Fibroblast of peridontal ligament (primary cell): ENCODE measurements around the gene NDUFA13.
A peak's percentile ranks its signal among the peaks of the same experiment; 100 is the strongest.

Experiments used
- DNase-seq: peaks from one replicate; pipeline ENCODE4 v3.0.0-alpha.2; 2010; ENCODE audit errors: extremely low read depth

The NDUFA13 gene

DNA sequence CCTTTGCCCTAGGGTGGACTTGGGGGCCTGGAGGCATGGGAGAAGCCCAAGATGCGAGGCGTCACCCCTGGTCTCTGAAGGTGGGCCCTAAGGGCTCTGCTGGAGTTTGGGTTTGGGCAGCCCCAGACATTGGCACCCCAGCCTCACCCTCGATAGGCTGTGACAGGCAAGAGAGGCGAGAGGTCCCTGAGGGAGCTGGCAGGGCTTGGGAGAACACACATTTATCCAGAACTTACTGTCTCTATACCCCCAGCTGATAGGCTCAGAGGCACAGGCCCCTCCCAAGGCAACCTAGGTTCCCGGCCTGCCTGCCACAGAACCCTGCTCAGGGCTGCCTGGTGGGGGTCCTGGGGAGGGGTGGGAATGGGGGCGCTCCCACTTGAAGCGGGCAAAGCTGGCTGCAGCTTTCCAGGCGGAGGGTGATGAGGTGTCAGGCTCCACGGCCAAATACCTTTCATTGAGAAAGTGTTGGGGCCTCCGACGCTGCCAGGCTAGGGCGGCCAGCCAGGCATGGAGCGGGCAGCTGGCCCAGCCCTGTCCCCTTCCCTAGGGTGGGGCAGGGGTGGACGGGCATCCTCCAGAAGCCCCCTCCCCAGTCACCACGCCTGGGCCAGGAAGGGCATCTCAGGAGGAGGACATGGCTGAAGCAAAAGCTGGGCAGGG is 31.8 kb downstream of the NDUFA13 start:
- no peak for DNase-seq

DNA sequence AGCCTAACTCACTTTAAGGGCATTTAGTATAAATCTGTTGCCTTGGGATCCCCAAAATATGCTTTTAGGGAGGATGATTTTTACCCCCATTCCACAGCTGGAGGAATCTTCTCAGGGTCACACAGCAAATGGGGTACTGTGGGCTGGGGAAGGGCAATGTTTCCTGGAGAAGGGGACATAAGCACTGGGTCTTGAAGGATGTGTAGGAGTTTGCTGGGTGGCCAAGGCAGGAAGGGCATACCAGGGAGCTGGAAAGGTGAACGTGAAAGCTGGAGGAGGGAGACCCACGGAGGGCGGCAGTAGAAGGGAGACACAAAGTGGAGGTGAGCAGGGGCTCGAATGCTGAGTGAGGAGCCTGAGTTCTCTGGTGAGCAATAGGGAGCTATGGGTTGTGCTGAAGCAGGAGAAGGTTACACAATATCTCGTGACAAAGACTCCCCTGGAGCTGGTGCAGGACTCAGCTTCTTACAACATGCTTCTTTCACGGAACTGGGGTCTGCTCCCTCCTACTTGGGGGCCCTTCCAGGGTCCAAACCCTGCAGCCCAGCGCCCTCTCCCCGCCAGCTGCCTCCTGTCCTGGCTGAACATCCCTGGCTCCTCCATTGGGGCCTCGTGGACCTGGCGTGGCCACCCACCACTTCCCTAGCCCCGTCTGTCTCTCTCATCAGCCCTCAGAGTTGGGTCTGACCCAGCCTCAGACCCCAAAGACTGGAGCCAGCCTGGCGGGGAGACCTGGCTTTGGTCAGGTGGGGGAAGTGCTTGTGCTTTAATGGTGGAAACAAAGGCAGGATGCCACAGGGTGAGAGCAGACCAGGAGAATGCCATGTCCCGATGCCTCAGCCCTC is 33.1 kb downstream of the NDUFA13 start:
- DNase-seq = no peak

DNA sequence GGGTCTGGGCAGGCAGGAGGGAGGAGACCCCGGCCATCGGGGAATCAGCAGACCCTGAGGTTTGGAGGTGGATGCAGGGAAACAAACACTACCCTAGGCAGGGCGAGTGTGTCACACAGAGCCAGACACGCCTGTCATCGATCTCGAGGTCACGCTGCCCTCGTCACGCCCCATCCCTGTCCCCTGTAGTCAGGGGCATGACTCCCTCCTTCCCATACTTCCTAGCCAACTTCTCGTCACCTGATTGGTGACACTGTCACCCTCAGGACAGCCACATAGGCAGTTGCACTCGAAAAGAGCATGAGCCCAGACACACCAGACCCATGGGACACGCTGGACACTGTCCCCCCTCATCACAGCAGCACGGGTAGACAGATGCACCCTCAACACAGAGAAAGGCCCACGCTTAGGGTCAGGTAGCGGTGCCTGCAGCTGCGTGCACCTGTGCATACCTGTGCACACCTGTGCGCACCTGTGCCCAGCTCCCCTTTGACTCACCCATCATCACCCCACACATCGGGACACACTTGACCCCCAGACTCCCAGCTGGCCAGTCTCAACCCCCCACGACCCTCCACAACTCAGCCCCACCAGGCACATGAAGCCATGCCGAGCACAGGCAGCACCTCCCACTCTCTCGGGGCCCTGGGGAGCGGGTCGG is 33.9 kb downstream of the NDUFA13 start:
- no peak for DNase-seq

DNA sequence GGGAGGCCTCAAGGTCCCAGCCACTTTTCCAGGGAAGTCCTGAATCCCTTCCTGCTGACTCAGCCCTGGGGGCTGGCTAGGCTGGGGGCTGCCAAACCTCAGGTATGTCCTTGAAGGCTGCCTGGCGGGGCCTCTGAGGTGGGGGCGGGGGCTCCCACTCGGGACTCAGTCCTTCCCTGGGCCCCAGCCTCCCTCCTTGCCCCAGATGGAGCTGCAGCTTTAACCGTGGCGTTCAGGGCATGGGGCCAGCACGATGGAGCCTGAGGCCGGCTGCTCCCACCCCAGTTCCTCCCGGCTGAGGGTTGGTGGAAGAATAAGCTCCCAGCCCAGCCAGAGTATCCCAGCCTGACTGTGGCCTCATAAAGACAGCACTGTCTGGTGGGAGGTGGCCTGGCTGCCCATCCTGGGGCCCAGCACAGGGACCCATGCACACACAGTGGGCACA is 34.5 kb downstream of the NDUFA13 start:
- peak; percentile 20 for DNase-seq

DNA sequence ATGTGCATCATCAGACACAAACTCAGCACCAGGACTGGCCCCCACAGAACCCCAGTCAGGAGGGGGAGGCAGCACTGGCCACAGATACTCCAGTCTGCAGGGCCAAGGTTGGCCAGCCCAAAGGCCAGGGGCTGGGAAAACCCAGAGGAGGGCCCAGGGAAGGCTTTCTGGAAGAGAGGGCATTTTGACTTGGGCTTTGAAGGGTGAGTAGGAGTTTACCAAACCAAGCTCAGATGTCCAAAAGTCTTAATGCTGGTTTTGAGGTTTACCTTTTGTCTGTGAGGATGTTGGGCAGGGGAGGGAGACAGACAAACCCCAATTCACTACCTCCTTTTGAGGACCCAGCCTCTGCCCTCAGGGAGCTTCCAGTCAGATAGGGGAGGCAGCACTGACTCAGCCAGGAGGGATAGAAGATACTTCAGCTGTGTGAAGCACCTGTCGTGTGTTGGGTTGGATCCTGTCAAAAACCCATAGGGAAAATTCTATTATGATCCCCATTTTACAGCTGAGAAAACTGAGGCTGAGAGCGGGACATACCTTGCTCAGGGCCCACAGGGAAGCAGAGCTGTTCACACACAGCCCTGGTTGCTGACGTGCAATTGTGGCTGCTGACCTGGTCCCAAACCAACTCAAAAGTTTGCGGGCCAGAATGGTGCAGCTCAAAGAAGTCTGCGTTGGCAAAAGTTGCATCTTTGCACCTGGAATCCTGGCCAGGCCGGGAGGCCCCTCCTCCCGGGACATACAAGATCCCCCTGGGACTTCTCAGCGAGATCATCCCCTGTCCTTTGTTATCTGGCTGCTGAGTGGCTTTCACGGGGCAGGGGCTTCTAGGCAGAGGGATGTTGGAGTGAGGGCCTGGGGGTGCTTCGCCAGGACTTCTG is 35.2 kb downstream of the NDUFA13 start:
- no peak for DNase-seq

DNA sequence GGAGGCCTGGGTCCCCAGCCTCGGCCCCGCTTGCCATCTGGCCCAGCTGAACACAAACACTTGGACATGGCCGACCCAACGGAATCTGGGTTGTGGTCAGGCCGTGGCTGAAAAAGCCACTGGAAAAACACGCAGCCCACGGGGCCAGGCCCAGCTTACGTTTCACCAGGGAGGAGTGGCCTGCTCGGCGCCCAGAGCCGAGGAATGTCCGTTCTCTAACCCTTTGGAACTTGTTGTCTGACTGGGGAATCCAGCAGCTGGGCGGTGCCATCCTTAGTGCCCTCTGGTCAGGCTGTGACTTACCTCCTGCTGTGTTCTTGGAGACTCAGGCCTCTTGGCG is 35.8 kb downstream of the NDUFA13 start:
- peak; percentile 54 for DNase-seq

DNA sequence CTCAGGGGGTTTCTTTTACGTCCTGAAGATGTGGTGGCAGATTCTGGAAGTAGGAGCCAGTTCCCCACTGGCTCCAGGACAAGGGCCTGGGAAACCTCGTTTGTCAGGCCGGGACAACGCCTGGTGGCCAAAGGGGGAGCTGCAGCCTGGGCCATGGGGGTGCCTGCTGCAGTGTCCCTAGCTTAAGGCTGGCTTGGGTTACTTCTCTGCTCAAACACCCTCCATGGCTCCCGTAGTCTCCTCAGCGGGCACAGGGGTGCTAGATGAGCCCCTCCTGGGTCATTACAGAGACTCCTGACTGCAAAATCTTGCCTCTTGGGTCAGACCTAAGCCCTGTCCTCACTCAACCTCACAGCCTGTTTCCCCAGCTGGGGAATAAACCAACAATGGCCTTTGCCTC is 36.8 kb downstream of the NDUFA13 start:
- no peak for DNase-seq

DNA sequence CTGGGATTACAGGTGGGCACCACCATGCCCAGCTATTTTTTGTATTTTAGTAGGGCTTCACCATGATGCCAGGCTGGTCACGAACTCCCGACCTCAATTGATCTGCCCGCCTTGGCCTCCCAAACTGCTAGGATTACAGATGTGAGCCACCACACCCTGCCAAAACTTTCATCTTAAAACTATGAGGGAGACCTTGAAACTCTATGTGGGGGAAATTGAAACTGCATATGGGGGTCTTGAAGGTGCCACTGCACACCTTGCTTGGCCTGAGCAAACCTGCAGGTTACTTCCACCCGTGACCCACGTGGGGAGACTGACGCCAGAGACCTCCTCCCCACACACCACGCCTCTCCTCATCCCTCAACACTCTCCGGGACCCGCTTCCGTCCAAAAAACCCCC is 37.6 kb downstream of the NDUFA13 start:
- DNase-seq = no peak

DNA sequence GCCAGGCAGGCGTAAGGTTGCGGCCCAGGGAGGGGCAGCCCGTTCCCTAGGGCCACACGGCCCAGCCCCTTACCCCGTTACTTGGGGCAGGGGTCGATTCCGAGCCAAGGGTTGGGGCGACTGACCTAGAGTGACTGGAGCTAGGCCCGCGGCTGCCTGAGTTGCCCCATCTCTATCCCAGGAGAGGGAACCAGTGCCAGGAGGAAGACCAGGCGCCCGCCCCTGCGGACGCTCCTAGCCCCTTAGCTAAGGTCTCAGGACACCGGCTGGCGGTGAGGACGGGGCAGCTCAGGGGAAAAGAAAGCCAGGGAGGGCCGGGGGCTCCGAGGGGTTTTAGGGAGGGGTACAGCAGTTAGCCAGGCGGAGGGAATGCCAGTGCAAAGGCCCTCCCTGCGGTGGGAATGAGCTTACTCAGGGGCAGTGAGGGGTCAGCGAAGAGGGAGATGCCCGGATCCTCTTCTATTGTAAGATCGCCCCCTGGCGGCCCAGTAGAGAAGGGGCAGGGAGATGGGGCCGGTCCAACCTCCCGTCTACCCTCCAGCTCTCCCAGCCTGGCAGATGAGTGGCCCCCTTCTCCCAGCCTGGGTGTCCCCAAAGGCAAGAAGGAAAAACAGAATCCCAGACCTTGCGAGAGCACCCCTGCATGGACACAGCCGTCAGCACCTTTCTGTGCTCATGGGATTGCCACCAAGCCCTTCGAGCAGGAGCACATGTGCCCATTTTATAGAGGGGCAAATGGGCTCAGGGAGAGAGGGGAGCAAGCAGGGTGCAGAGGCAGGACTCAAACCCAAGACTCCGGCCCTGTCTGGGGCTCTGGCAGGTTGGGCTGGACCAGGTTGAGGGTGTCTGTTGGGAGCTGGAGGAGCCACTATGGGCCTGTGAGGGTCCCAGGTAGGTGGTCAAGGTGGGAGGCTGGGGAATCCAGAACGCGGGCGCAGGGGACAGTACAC is 38.3 kb downstream of the NDUFA13 start:
- peak; percentile 19 for DNase-seq

DNA sequence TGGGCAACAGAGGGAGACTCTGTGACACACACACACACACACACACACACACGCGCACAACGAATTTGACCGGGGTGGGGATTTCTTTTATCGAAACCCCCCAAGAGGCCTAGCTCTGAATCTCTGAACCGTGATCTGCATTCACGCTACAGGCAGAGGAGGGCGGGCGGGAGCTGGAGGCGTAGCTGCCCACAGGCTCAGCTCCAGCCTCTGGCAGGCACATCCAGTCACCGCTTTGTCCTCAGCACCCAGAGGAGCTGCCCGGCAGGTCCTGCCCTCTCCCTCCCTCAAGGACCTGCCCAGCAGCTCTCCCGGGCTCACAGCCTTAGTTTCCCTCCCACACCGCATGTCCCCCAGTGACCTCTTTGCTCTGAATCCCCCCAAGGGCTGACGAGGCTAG is 42.0 kb downstream of the NDUFA13 start:
- DNase-seq = no peak

DNA sequence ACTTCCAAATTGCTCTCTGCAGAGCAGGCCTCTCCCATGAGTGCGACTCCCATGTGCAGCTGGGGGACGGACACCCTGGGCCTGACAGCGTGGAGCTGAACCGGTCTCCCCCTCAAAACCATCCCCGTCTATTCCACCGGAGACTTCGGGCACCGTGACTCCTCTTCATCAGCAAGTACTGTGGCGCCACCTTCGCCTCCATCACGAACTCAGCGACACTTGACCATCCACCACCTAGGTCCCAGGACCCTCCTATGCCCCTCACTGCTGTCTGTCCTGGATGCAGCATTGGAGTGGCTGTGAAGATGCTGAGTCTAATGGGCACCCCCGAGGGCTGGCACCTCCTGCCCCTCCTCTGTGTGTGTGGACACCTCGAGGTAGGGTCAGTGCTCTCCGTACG is 42.6 kb downstream of the NDUFA13 start:
- no peak for DNase-seq

DNA sequence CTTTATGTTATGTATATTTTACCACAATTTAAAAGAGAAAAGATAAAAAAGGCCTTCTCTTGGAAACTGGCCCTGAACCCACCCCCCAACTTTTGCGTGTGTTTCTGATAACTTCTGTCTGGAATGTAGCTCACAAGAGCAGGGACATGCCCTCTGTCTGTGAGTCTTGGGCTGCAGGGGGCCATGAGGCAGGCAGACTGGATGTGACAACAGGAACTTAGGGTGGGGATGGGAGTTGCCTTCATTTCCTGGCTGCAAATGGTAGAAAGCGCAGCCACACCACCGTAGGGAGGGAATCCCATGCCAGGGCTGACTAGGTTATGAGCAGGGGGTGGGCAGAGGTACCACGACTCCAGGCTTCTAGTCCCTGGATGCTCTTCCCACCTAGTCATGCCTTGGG is 43.9 kb downstream of the NDUFA13 start:
- DNase-seq = no peak

DNA sequence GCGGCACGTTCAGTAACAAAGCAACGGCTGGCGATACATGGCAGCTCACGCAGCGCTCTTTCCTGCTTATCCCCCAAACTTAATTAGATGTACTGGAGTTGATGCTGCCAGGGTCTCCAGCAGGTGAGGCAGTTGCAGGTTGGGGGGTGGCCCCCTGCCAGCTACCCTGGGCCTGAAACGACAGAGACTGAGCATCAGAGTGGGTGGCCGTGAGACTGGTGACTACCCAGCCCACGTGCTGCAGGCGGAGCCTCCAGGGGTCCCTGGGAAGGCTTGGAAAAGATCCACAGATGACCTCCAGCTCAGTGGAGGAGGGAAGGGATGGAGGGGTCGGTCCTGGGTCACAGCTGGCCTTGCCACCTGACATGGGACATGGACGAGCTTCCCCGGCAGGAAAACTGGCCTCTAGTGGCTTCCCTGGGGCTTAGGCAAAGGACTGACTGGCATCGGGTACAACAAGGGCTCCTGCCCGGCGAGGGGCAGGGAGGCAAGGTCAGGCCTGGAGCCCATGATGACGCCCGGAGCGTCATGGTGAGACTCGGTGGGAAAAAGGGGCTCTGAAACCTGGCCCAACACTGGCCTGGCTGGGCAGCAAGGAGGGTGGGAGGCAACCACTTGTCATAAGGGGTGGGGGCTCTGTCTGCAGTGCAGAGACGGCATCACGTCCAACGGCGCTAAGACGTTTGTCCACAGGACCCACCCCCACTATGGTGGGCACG is 46.1 kb downstream of the NDUFA13 start:
- no peak for DNase-seq

DNA sequence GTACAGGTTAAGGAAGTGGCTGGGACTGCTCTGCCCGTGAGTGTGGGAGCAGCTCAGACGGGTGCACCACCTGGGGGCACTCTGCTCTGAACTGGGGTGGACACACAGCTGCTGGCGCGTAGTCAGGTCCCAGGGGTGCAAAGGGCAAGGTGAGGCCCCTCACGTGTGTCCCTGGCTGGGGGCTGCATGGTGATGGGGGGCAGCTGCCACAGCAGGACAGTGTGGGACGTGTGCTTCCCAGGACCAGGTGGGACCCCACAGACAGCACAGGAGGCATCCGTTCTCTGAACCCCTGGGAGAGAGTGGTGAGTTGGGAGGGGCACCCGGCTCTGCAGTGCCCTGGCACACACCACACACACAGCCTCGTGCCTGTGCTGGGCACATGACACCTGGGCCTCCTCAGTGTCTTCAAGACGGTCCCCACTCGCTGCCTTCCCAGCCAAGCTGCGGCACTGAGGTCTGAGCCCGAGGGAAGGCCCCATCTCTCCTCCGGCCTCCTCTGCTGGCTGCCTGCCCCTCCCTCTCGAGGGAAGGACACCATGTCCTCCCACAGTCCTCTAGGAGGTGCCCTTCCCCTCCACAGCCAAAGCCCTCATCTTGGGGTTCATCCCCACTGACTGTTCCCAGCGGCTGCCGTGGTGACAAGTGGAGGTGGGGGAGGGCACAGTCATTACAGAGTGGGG is 46.8 kb downstream of the NDUFA13 start:
- no peak for DNase-seq

DNA sequence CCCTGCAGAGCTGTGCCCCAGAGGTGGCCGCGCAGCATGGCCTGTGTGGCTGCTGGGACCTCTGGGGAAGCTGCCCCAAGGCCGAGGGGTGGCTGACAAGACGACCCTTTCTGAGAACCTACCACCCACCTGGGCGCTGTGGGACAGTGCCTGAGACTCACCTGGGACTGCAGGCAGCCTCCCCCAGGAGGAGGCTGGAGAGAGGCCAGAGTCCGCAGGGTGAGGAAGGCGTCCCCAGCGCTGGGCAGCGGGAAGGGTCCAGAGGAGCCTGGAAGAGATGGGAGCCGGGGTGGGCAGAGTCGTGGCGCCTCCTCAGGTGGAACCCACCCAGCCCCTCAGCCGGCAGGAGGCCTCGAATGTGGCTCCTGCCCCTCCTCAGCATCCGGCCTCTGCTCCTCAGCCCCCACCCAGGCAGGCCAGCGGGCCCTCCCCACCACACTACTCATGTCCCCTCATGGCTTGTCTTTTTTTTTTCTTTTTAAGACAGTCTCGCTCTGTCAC is 47.4 kb downstream of the NDUFA13 start:
- no peak for DNase-seq

DNA sequence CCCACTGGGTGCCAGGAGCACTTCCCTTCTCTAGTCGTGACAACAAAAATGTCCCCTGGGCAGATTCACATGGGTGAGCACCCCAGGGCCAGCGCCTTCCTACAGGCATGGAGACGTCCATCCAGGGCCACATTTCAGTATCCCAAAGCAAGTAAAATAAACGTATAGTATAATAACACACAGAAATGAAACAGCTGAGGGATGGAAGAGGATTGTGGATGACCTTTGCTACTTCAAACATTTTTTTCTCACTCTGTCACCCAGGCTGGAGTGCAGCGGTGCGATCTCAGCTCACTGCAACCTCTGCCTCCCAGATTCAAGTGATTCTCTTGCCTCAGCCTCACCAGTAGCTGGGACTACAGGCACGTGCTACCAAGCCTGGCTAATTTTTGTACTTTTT is 50.3 kb downstream of the NDUFA13 start:
- DNase-seq = peak; percentile 33

DNA sequence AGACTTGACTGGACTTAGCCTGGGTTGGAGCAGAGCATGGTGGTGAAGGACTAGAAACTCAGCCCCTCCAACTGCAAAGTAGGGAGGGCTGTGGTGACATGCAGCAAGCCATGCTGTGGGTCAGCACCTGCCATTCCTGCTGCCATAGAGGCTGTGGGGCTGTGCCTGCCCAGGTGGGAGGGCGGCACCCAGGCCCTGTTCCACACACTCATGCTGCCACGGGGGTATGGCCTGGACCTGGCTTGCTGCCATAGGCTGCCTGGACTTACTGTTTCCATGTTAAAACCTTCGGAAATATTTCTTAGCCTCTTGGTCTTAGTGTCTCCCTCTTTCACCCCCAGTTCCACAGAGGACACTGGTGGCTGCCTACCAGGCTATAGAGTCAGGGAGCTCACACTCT is 51.4 kb downstream of the NDUFA13 start:
- no peak for DNase-seq

DNA sequence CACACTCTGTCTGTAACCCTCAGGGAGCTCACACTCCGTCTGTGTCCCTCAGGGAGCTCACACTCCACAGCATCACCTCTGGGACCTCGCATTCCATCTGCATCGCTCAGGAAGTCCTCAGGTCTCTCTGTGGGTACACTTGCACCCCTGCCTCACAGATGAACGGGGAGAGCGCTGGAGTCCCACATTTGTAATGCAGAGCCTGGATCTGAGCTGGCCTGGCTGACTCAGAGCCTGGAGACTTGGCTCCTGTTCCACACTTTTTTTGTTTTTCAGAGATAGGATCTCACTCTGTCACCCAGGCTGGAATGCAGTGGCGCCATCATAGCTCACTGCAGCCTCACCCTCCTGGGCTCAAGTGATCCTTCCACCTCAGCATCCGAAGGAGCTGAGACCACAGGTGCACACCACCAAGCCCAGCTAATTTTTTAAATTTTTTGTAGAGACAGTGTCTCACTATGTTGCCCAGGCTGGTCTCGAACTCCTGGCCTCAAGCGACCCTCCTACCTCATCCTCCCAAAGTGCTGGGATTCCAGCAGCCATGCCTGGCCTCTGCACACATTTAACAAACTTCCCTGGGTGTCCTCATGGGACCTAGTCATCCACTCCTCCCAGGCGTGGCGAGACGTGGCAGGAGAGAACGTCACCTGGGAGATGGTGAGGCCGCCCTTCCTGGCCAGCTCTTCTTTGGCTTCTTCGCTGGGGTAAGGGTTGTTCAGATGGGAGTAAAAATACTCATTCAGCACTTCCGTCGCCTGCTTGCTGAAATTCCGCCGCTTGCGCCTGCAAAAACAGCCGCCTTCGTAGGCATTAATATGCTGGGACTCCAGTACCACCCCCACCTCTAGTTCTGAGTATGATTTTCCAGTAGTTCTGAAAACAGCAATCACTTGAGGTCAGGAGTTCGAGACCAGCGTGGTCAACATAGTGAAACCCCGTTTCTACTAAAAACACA is 53.1 kb downstream of the NDUFA13 start:
- peak; percentile 33 for DNase-seq
